ENCODE measurements around the gene PRICKLE1.

GRCh38 chr12:42508913-42509460, 80.6 kb downstream of the PRICKLE1 start:
- TF ChIP-seq CTCF (IDR thresholded peaks at IDR 0.05), result no peak
- TF ChIP-seq POLR2A (IDR thresholded peaks at IDR 0.05), result no peak

Data from testis (tissue), 2 donors.